Astrocyte of the spinal cord (primary cell): Measurements from ENCODE around the gene RUNX2.

ENCODE experiments used
- DNase-seq: peaks from one replicate; pipeline ENCODE4 v3.0.0; 2011; ENCODE audit warnings: low read depth, low spot score
- H3K4me3 ChIP-seq: 2 replicates; pipeline ENCODE4 v1.5.1; 2011; ENCODE audit warnings: low read depth, mild to moderate bottlenecking, low read length, moderate library complexity
- in situ Hi-C: cut with HindIII; loops from 2 replicates; pipeline ENCODE4 v1.10.0; 2017; ENCODE audit warnings: low sequenced_read_pairs
- TF ChIP-seq, protein P1 (sequence below): IDR thresholded peaks from 2 replicates; pipeline ENCODE4 v1.5.1; 2012; ENCODE audit warnings: low read depth, mild to moderate bottlenecking, low read length, inconsistent platforms

Gene RUNX2

DNA sequence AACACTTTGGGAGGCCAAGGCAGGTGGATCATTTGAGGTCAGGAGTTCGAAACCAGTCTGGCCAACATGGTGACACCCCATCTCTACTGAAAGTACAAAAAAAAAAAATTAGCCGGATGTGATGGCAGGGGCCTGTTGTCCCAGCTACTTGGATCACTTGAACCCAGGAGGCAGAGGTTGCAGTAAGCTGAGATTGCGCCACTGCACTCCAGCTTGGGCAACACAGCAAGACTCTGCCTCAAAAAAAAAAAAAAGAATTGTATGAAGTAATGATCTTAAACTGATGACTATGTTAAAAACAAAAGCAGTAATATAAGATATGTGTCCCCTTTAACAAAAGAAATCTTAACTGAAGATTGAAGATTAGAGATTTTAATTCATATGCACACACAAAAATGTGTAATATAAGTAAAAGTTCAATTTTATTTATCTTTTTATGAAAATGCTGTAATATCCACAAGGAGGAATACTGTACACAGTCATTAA, 29.0 kb upstream of the RUNX2 start:
- H3K4me3 ChIP-seq = no peak overlapping the region
- in situ Hi-C loops = no loop called here

DNA sequence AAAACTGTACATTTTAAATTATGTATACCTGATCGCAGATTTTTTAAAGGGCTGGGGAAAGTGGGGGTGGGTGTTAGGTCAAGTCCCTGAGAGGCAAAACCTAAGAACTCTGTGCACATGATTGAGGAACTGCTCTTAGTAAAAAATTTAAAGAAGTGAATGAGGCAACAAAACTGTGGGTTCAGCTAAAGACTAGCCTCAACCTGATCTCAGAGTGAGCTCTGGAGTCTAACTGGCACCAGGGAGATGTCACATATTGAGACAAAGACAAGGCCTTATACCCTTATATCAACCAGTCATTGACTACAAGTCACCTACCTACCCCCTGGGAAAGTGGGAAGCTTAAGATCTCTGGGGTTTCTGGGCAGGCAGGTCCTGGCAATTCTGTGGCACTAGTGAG, 27.4 kb upstream of the RUNX2 start:
- H3K4me3 ChIP-seq = no peak overlapping the region
- TF ChIP-seq, protein P1, sequence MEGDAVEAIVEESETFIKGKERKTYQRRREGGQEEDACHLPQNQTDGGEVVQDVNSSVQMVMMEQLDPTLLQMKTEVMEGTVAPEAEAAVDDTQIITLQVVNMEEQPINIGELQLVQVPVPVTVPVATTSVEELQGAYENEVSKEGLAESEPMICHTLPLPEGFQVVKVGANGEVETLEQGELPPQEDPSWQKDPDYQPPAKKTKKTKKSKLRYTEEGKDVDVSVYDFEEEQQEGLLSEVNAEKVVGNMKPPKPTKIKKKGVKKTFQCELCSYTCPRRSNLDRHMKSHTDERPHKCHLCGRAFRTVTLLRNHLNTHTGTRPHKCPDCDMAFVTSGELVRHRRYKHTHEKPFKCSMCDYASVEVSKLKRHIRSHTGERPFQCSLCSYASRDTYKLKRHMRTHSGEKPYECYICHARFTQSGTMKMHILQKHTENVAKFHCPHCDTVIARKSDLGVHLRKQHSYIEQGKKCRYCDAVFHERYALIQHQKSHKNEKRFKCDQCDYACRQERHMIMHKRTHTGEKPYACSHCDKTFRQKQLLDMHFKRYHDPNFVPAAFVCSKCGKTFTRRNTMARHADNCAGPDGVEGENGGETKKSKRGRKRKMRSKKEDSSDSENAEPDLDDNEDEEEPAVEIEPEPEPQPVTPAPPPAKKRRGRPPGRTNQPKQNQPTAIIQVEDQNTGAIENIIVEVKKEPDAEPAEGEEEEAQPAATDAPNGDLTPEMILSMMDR = no peak
- in situ Hi-C loops = no loop called here

More for the DNA sequence above, 29.0 kb upstream of the RUNX2 start:
- TF ChIP-seq, protein P1 = no peak
- DNase-seq = no peak

DNA sequence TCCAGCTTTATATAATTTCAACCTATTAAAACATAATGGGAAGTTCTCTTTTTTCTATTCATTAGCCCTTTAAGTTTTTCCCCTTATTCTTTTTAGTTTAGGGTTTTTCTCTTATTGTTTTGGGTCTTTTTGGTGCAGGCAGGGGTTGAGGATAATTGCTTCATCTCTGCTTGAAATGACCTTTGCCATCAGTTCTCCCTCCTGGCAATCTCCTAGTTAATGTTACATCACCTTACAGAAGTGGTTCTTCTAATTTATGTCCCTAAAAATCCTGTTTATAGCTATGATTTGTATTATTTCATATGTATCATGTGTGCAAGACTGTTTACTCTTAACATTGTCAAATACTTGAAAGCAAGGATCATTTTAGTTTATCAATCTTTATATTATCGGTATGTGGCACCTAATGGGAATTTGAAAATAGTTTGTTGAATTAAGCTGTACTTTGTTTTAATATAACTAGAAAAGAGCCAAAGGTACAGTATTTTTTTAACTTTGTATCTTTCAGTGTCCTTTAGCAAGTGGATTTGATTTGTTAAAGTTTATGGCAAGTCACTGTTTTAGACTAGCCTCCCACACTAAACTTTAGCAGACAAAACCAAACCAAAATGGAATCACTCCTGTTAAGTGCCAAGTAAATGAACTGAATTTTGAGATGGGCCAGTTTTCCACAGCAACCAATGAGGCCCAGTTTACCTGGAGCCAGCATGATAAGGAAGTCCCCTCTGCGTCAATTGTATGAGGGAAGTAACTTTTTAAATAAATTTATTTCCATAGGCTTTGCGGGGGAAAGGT, 26.6 kb upstream of the RUNX2 start:
- no peak overlapping the region for H3K4me3 ChIP-seq
- in situ Hi-C loops = no loop called here
- DNase-seq = no peak
- TF ChIP-seq, protein P1 = no peak

More for the DNA sequence above, 27.4 kb upstream of the RUNX2 start:
- no peak for DNase-seq

DNA sequence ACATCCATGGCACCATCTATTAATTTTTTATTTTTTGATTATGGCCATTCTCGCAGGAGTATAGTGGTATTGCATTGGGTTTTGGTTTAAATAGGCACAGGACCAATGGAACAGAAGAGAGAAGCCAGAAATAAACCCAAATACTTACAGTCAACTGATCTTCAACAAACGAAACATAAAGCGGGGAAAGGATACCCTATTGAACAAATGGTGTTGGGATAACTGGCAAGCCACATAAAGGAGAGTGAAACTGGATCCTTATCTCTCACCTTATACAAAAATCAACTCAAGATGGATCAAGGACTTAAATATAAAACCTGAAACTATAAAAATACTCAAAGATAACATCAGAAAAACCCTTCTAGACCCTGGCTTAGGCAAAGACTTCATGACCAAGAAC, 25.3 kb upstream of the RUNX2 start:
- in situ Hi-C loops = no loop called here
- DNase-seq = no peak
- TF ChIP-seq, protein P1 = no peak
- no peak overlapping the region for H3K4me3 ChIP-seq

DNA sequence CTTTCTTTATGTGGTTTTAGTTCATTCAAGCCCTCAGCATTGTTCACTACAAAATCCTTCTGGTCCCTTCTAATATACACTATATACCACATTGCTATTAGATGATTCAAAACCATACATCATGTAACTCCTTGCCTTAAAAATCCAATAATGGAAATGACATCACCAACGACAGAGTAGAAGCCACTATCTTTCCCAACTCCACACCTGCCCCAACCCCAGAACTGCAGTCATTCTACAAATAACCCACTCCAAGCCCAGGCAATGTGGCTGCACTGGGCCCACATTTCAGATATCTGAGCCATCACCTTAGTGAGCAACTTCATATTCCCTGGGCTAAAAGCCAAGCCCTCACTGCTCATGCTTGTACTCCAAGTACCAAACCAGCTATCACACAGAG, 22.6 kb upstream of the RUNX2 start:
- H3K4me3 ChIP-seq = no peak overlapping the region
- in situ Hi-C loops = no loop called here
- TF ChIP-seq, protein P1 = no peak
- peak; percentile 20 for DNase-seq

DNA sequence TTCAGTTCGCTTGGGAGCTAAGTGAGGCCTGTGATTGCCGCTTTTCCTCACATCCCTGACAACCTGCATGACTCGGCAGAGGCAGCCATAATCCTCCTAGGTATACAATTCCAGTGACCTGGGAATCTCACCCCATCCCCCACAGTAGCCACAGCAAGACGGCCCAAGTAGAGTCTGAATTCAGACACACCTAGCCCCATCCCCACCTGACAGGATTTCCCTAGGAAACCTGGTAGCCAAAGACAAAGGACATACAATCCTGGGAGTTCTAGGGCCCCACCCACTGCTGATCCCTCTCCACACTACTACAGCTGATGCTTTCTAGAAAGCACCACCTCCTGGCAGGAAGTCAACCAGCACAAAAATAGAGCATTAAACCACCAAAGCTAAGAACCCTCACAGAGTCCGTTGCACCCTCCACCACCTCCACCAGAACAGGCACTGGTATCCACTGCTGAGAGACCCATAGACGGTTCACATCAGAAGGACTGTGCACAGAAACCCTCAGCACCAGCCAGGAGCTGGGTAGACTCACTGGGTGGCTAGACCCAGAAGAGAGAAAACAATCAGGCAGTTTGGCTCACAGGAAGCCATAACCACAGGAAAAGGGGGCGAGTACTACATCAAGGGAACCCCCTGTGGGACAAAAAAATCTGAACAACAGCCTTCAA, 17.9 kb upstream of the RUNX2 start:
- in situ Hi-C loops = no loop called here
- no peak overlapping the region for H3K4me3 ChIP-seq
- TF ChIP-seq, protein P1 = no peak
- DNase-seq = no peak
